Dermis microvascular lymphatic vessel endothelial cell (primary cell): ENCODE measurements around the gene SOBP. TPM values are rescaled to one million over a fixed set of nuclear protein-coding genes. Genes with fewer than 3 reads are reported as not detected.
A peak's percentile ranks its signal among the peaks of the same experiment; 100 is the strongest.
"Not testable (repeated sequence)": the region's sequence is repeated elsewhere in the genome, so short reads cannot be mapped to it uniquely, and the experiment has no call there.

Source experiments
- DNase-seq, 2 donors: peaks; one replicate each; pipeline versions ENCODE4 v3.0.0 to v3.0.0-alpha.2; 2010; ENCODE audit warnings: low read depth in 2 of 2
- total RNA-seq: library from RNA; depleted of rRNA; stranded (reverse); fragments of >200 nt; gene quantifications from 2 replicates; pipeline ENCODE4 v1.2.1, GENCODE V29; 2014

SOBP gene
- total RNA-seq, 1 donor from 2014 or later, result 0.26 TPM

DNA sequence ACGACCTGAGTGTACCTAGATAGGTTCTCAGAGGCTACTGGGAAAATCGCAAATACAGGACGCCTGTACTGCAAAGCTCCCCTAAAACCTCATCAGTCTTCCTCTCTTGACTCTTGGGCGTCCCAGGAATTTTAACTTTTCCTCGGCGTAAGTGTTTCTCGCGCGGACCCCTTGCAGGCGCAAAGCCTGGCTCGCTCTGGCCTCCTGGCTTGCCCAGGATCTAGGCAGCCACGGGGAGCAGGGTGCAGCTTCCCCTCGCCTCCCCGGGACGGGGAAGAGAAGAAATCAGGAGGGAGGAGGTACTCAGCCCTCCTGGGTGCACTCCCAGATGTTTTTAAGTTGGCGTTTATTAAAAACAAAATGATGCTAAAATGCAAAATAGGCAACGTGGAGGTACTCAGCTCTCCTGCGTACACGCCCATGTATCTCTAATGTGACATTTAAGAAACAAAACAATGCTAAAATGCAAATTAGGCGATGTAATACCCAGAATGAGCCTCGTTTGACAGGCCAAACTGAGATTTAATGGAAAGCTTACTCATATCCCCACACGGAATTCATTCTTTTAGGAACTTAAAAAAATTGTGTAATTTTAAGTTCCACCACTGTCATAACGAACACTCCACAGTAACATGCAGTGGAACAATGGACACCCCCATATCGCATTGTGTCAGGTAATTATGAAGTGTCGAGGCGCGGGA is 1.6 kb upstream of the SOBP start:
- DNase-seq, result no peak

DNA sequence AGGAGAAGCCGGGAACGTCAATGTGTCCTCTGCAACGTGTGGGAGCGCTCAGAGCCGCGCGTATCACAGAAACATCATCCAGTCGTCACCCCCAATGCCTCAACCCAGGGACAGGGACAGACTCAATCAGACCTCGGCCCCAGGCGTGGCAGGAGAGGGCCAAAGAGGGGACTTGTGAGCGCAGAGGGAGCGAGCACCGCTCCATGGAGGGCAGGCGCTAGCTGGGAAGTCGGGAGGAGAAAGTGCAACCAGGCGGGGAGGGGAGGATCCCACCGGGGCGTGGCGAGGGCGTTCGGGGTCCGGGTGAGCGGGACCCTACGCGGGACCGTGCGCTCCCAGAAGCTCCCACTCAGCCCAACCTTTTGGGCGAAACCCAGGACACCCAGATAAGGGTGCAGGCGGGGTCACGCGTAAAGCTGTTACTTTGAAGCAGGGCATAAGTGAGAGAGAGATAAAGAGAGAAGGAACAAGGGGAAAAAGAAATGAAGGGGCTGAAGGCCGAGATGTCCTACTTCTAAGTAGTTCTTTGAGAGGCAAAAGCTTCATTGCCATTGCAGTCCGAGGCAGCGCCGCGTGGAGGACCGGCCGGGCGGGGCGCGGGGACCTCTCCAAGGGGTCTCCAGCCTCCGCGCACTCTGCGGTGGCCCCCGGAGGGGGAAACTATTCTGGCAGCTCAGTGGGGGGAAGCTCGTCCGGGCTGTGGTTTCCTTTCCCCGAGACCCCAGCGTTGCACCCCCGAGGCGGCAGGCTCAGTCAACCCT is 862 bp upstream of the SOBP start:
- DNase-seq, result peak in 1 of 2 donors; percentile 33

DNA sequence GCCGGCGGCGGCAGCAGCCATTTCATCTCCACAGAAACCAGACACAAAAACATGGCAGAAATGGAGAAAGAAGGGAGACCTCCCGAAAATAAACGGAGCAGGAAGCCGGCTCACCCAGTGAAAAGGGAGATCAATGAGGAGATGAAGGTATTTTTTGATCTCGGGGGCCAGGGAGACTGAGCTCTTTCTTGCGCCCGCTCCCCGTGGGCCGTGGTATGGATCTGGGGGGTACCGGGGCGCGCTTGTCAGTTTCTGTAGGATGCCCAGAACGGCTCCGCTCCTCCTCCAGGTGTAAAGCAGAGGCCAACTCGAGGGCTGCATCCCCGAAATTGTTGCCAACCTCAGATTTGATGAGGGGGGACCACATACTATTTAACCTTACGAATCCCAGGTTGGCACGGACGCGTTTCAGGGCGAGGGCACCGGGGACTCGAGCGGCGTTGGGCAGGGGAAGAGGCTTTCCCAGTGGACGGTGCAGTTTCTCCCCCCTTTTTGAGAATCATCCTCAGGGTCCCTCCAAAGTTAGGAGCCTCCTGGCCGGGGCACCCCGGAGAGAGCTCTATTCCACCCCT is 735 bp downstream of the SOBP start:
- DNase-seq, result no peak

- peak in 1 of 2 donors; percentile 62 for DNase-seq
Observed at GRCh38 chr6:107491138-107491609, 1.3 kb downstream of the SOBP start.

DNA sequence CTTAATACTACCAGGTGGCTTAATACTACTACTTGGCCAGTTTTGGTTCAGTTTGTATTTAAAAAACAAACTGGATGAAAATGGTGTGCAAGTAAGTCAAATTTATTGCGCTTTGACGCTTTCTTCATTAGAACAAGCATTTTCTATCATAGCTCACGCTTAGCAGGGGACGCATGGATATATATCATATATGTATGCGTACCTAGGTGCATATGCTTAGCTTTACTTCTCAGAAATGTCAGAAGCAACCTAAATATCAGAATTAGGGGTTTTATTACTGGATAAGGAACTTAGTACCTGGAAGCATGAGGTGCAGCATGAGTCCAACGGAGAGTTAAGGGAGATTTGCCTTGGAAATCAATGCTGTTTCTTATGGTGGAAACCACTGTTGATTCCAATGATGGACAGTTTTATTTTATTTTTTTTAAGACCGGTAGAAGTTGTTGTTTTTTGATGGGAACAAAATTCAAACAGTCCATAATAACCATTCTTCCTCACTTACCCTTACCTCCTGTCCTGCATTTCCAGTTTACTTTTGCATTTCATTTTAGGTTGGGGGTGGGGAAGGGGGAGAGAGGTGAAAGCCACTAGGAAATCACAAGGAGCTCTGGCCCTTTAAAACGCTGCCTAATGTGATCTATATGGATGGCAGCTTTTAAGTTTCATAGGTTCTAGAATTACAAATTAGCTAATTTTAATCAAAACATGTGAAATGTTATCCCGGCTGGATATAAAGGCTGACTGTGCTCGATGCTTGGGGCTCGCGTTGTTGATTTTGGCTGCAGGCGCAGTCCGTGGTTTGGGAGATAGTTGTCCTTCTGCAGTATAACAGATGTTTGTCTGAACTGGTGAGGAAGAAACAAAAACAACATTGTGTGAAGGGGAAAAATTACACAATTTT is 2.1 kb downstream of the SOBP start:
- peak in 1 of 2 donors; percentile 61 for DNase-seq

DNA sequence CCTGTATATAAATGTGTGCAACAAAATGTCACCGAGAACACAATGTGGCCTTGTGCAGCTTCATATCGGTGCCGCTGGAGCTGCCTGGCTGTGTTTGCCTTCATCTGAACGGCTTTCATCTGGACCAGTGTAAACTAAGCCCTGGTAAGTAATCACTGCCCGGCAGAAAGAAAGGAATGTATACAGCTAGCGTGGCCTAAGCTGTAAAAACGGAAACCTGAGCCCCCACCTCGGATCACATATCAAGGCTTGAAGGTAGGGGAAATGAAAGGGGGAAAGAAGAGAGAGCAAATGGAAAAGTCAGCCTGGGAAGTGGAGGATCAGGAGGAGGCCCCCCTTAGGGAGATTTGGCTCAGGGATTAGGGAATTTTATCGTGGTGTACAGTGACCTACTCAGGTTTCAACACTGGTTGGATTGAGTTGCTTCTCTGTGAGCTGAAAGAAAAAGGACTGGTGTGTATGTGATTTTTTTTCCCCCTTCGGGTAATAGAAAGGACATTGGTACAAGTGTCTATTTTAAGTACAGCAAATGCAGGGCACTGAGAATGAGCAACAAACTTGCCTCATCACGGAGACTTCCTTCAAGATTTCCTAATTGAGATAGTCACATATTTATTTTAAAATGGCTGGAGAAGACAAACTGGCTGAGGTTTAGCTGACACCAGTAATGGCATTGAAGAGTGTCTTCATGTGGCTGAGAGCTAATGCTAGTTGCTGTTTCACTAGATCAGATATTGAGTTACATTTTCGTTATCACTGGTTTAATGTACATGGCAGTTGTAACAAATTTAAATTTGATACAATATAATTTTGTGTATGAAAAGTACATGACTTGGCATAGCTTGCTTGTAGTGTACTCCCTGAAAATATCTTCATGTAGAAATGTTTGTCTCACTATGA is 3.5 kb downstream of the SOBP start:
- DNase-seq, result peak in 1 of 2 donors; percentile 10

GRCh38 chr6:107495196-107495643 is 5.3 kb downstream of the SOBP start:
- peak in 1 of 2 donors; percentile 70 for DNase-seq

DNA sequence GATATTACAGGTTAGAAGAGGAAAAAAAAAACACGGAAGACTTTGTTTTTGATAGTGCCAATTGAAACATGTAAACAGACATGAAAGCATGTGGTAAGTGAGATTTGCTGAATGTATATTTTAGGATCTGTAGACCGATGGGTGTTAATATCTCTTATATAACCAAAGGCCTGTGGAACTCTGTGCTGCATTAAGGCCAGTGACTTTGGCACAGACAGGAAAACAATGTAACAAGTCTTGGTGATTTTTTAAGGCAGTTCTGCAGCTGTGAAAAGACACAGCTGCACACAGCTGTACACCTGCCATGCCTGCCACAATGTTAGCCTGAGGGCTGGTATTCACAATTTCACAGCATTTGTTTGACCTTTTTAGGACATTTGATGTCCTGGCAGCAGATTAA is 6.1 kb downstream of the SOBP start:
- DNase-seq, result no peak

DNA sequence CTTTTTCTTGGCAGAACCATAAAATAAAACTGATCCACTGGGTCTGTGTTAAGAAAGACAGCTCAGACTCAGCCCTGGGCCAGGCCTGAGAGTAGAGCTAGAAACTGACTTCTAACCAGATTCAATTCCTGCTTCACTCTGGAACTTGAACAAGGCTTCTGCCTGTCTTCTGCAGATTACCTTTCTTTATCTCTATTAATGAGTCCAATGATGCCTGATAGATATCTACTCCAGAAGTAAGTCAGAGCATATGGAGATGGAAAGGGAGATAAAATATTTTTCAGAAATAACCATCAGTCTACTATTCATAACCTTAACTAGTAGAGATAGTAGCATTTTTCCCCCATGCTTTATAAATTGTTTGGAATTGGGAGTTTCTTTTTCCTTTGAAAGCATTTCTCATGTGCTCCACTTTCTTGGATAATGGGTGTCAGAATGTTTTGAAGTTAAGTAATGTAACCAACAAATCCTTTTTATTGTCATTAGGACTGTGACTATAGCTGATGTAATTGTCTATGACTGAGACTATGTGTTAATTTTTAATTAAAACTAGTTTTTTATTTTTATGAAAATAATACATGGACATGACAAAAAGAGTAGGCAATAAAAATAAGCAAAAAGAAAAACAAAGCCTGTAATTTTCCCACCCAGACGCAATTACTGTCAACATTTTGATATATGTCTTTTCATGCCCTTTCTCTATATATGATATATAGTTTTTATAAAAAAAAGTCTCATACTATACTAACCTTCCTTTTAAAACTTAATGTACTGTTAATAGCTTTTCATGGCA is 7.2 kb downstream of the SOBP start:
- DNase-seq, result no peak

- DNase-seq, result no peak
Observed at GRCh38 chr6:107504270-107505026, 14.5 kb downstream of the SOBP start.

- DNase-seq, result no peak
Observed at GRCh38 chr6:107506145-107506544, 16.2 kb downstream of the SOBP start.

DNA sequence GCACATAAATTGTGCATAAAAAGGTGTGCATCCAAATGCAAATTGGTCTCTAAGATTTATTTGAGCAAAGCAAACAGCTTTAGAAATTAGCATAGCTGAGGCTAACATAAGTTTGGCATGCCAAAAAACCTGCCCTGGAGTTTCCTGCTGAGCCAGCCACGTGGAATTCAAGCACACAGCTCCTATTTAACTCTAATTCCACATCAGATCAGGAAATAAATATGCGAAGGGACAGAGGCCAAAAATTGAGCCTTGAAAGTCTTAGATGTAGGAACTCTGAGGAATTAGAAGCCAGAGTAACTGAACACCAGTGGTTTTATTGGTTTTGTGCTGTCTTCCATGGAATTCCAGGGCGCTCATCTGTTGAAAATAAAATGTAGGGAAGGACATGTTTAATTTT is 19.6 kb downstream of the SOBP start:
- no peak for DNase-seq

DNA sequence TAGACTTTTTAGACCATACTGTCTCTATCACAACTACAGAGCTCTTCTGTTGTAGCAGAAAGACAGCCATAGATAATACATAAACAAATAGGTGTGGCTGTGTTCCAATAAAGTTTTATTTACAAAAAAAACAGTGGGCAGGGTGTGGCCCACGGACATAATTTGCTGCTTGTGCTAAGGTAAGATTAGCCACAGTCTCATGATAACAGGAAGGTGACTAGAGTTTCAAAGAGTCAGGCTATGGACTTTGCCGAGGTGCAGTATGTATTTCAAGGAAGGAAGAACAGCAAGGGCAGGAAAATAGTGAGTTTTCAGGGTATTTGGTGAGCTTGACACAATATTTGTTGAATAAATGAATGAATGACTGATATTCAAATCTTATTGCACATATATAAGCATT is 20.2 kb downstream of the SOBP start:
- DNase-seq, result no peak

DNA sequence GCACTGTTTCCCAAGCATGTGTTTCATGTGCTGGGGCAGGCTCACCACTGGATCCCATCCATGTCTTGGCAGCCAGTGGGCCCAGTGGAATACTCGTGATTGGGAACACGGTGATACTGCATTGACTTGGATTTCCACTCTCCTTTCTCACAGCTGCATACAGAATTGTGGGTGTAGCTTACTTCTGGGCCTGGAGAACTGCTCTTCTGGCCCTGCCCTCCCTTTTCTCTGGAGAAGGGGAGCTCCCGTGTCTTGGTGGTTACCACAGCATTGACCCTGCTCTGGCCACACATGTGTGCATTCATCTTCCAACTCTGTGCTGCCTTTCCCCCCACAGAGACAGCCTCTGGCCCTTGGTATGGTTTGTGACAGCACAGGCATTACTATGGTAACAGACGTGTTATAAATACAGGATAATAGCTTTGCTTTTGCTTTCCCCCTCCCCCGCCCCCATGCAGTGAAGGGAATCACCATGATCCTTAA is 21.6 kb downstream of the SOBP start:
- no peak for DNase-seq

DNA sequence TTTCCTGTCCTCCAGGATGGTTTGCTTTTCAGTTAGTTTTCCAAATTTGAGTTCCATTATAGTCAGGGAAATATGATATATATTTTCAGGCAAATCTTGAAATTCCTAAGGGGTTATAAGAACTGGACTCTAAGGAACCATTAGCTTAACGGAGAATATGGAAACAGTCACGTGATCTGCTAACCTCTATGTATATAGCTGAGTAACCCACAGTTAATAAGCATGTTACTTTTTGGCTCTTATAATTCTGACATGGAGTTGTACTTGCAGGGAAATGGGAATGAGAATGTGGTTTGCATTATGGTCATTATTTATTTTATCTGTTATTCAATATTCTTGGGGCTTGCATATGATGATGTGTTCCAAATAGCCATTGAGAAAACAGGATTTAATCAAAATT is 23.3 kb downstream of the SOBP start:
- DNase-seq, result no peak

GRCh38 chr6:107515955-107516354 is 26.0 kb downstream of the SOBP start:
- no peak for DNase-seq

GRCh38 chr6:107517274-107517673 is 27.4 kb downstream of the SOBP start:
- no peak for DNase-seq

DNA sequence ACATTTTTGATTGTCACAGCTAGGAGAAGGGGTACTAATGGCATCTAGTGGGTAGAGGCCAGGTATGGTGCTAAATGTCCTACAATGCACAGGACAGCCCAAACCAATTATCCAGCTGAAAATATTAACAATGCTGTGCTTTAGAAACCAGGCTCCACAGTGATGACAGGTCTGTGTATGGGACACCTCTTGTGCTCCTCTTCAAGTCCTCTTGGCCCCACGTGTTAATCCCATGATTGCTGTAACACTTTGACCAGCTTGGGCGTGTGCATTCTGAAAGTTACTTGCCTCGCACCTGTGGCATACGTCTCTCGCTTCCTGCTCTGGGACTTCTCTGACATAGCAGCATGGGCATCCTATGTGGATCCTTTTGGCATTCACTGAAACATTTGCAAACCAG is 29.3 kb downstream of the SOBP start:
- DNase-seq, result not testable (repeated sequence)

- DNase-seq, result not testable (repeated sequence)
Observed at GRCh38 chr6:107520706-107521105, 30.8 kb downstream of the SOBP start.
